ENCODE results near the gene ZNF439.
"Not testable (repeated sequence)": the region's sequence is repeated elsewhere in the genome, so short reads cannot be mapped to it uniquely, and the experiment has no call there.

The ZNF439 gene

DNA sequence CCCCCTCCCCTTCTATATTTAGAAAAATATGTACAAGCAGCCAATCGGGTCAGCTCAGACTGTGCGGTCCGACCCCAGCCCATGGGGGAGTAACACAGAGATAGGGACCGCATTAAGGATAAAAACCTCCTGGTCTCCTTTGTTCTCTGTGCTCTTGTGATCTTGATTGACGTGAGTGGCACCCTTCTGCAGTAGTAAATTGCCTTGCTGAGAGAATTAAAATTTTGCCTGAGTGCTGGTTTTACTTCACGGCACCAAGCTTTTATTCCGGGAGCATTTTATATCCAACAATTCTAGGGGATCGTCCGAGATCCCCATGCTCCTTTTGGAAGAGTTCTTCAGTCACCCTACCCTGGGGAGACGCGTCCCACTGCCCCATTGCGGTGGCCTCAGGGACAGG, 32.1 kb downstream of the ZNF439 start:
- Histone ChIP-seq H3K36me3 (ENCODE audit: control insufficient read depth, insufficient read depth, low read length) (no peaks in the 10 kb centered on the region), H3K4me3 (ENCODE audit: low read length) (no peak overlapping the region), H3K9me3 (ENCODE audit: control insufficient read depth, low read length) (no peaks in the 10 kb centered on the region), H3K4me1 (ENCODE audit: control insufficient read depth, insufficient read depth, low read length) (peaks cover 9% of the 10 kb centered on the region), H3K9ac (ENCODE audit: low read length) (no peak overlapping the region), H3K27me3 (ENCODE audit: control insufficient read depth, insufficient read depth, low read length) (no peaks in the 10 kb centered on the region)

DNA sequence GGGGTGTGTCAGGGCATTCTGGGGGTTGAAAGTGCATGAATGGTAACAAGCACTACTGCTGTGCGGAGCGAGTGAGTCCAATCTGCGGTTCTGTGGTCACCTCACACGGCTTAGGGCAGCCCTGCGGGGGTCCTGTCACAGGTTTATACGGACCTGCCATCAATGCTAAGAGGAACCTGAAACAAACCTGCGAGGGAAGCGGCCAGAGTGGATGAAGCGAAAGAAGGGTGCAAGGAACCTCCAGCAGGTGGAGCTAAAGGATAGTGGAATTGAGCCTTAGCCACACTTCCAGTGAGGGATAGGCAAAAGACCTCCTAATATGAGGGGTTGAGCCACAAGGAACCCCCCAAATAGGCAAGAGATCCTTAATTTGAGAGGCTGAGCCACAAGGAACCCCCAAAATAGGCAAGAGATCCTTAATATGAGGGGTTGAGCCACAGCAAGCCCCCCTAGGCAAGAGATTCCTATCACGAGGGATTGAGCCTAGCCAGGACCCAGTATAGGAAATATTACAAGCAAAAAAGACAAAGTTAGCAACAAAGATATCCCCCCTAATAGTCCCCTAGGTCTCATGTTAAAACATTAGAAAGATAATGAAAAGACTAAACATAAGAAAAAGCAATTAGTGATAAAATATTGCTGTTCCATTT, 32.8 kb downstream of the ZNF439 start:
- Histone ChIP-seq H3K36me3 (ENCODE audit: control insufficient read depth, insufficient read depth, low read length) (no peaks in the 10 kb centered on the region), H3K9me3 (ENCODE audit: control insufficient read depth, low read length) (no peaks in the 10 kb centered on the region), H3K27me3 (ENCODE audit: control insufficient read depth, insufficient read depth, low read length) (no peaks in the 10 kb centered on the region), H3K4me1 (ENCODE audit: control insufficient read depth, insufficient read depth, low read length) (peaks cover 9% of the 10 kb centered on the region), H3K9ac (ENCODE audit: low read length) (no peak overlapping the region), H3K4me3 (ENCODE audit: low read length) (no peak overlapping the region)

DNA sequence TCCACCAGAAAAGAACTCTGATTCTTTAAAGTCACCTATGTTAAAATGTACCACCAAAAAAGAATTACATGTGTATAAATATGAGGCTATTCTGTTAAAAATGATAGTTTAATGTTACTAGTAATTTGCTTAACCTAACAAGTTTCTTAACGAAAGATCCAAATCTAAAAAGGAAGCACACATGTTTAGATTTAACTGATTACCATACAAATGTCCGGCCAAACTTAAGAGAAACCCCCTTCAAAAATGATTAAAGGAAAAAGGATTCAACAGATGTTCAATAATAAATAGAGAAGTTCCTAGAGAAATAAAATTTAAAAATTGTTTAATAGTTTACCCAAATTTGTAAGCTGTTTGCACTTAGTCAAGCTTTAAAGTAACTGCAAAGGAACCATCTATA, 34.1 kb downstream of the ZNF439 start:
- H3K4me3 ChIP-seq (ENCODE audit: low read length): no peak overlapping the region
- no peaks in the 10 kb centered on the region for H3K36me3 ChIP-seq (ENCODE audit: control insufficient read depth, insufficient read depth, low read length)
- no peaks in the 10 kb centered on the region for H3K27me3 ChIP-seq (ENCODE audit: control insufficient read depth, insufficient read depth, low read length)
- H3K9me3 ChIP-seq (ENCODE audit: control insufficient read depth, low read length): no peaks in the 10 kb centered on the region
- H3K9ac ChIP-seq (ENCODE audit: low read length): no peak overlapping the region
- peaks cover 14% of the 10 kb centered on the region for H3K4me1 ChIP-seq (ENCODE audit: control insufficient read depth, insufficient read depth, low read length)

DNA sequence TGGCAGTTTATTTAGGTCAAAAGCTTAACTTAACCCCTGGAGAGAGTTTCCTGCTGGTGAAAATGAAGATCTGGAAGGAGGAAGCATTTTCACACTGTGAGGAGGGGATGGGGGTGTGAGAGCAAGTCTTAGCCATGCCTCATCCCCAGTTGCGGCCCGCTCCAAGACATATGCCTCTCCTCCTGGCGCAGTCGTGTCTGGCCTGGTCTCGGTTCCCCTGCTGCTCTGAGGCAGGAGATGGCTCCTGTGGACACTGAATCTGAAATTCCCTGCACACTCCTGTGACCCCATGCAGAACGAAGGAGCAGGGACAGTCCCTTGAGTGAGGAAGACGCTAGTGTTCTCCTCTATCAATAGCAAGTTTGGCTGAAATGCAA, 38.7 kb downstream of the ZNF439 start:
- H3K4me1 ChIP-seq (ENCODE audit: control insufficient read depth, insufficient read depth, low read length): peaks cover 17% of the 10 kb centered on the region
- H3K9me3 ChIP-seq (ENCODE audit: control insufficient read depth, low read length): no peaks in the 10 kb centered on the region
- no peaks in the 10 kb centered on the region for H3K36me3 ChIP-seq (ENCODE audit: control insufficient read depth, insufficient read depth, low read length)
- H3K9ac ChIP-seq (ENCODE audit: low read length): peak overlapping the region; percentile 83
- H3K4me3 ChIP-seq (ENCODE audit: low read length): peak overlapping the region; percentile 62
- no peaks in the 10 kb centered on the region for H3K27me3 ChIP-seq (ENCODE audit: control insufficient read depth, insufficient read depth, low read length)

DNA sequence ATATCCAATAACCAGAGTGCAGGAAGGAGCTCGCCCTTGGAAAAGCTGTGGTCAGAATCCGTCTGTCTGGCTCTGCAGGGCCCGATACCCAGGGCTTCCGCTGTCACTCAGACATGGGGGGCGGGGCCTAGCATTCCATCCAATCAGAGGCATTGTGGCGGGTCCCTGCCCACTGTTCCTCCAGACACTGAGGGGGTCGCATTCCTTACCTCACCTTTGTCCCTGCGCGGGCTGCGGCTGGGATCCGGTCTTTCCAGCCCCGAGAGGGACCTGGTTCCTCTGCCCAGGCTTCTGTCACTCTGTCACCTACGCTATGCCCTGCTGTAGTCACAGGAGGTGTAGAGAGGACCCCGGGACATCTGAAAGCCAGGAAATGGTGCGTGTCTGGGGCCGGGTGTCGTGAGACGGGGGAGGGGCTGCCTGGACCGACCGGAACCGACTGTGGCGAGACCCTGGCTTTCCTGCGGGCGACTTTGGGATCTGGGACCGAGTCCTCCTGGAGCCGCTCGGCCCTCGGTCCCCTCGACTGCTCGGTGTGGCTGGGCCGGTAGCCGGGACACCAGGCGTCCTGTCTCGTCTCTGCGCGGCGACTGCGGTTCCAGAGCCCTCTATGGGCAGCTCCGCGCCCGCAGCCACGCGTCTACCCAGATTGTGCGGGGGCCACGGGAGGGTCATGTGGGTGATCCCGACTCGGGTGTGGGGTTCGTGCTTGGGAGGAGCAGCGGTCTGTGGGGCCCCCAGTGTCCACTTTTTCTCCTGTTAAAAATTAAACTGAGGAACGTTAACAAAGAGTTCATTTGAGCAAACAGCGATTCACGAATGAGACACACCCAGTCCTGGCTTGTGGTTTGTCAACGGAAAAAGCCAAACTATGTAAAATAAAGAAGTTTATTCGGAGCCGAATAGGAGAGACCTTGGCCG, 39.3 kb downstream of the ZNF439 start, which contains the start of gene ZNF69:
ZNF69 (plus strand) TSS at position 172 of the 921 bp plus-strand sequence; CDS start at position 314, 142 bp downstream.
- H3K9ac ChIP-seq (ENCODE audit: low read length): peak within 1 kb of the TSS; percentile 83
- H3K9me3 ChIP-seq (ENCODE audit: control insufficient read depth, low read length): no peaks in the 10 kb centered on the region
- H3K36me3 ChIP-seq (ENCODE audit: control insufficient read depth, insufficient read depth, low read length): no peaks in the 10 kb centered on the region
- peak within 1 kb of the TSS; percentile 62 for H3K4me3 ChIP-seq (ENCODE audit: low read length)
- no peaks in the 10 kb centered on the region for H3K27me3 ChIP-seq (ENCODE audit: control insufficient read depth, insufficient read depth, low read length)
- H3K4me1 ChIP-seq (ENCODE audit: control insufficient read depth, insufficient read depth, low read length): peaks cover 17% of the 10 kb centered on the region

GRCh38 chr19:11889901-11890300, 41.4 kb downstream of the ZNF439 start:
- H3K36me3 ChIP-seq (ENCODE audit: control insufficient read depth, insufficient read depth, low read length); H3K4me1 ChIP-seq (ENCODE audit: control insufficient read depth, insufficient read depth, low read length); H3K27me3 ChIP-seq (ENCODE audit: control insufficient read depth, insufficient read depth, low read length); H3K4me3 ChIP-seq (ENCODE audit: low read length); H3K9me3 ChIP-seq (ENCODE audit: control insufficient read depth, low read length): not testable (repeated sequence)
- H3K9ac ChIP-seq (ENCODE audit: low read length): peak overlapping the region; percentile 47

- H3K9me3 ChIP-seq (ENCODE audit: control insufficient read depth, low read length): no peaks in the 10 kb centered on the region
- H3K4me1 ChIP-seq (ENCODE audit: control insufficient read depth, insufficient read depth, low read length): peaks cover 8% of the 10 kb centered on the region
- H3K4me3 ChIP-seq (ENCODE audit: low read length): no peak overlapping the region
- no peak overlapping the region for H3K9ac ChIP-seq (ENCODE audit: low read length)
- H3K36me3 ChIP-seq (ENCODE audit: control insufficient read depth, insufficient read depth, low read length): peaks cover 7% of the 10 kb centered on the region
- no peaks in the 10 kb centered on the region for H3K27me3 ChIP-seq (ENCODE audit: control insufficient read depth, insufficient read depth, low read length)
These were observed 42.1 kb downstream of the ZNF439 start for GRCh38 chr19:11890634-11891033.

DNA sequence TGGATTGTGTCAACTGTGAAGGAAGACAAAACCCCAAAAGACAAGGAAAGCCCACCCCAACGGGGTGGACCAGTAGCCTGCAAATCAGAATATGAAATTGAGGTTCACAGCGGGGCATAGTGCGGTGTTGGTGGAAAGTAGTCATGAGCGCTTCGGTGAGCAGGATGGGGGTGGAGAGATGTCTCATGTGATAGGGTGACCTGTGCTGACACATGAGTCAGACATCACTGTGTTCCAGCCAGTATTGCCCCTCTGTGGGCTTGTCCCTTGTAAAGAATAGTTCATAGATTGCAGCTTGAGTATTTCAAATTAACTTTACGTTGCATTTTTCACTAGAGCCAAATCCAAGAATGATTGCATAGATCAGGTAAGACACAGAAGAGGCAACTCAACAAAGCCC, 46.3 kb downstream of the ZNF439 start:
- Histone ChIP-seq H3K9ac (ENCODE audit: low read length) (no peak overlapping the region), H3K4me1 (ENCODE audit: control insufficient read depth, insufficient read depth, low read length) (peaks cover 3% of the 10 kb centered on the region), H3K4me3 (ENCODE audit: low read length) (no peak overlapping the region), H3K9me3 (ENCODE audit: control insufficient read depth, low read length) (no peaks in the 10 kb centered on the region), H3K27me3 (ENCODE audit: control insufficient read depth, insufficient read depth, low read length) (no peaks in the 10 kb centered on the region), H3K36me3 (ENCODE audit: control insufficient read depth, insufficient read depth, low read length) (peaks cover 7% of the 10 kb centered on the region)

- Histone ChIP-seq H3K9me3 (ENCODE audit: control insufficient read depth, low read length) (peaks cover 29% of the 10 kb centered on the region), H3K4me3 (ENCODE audit: low read length) (no peak overlapping the region), H3K36me3 (ENCODE audit: control insufficient read depth, insufficient read depth, low read length) (peaks cover 22% of the 10 kb centered on the region), H3K9ac (ENCODE audit: low read length) (no peak overlapping the region), H3K27me3 (ENCODE audit: control insufficient read depth, insufficient read depth, low read length) (no peaks in the 10 kb centered on the region), H3K4me1 (ENCODE audit: control insufficient read depth, insufficient read depth, low read length) (no peaks in the 10 kb centered on the region)
These were observed 53.7 kb downstream of the ZNF439 start for GRCh38 chr19:11902228-11902627.

DNA sequence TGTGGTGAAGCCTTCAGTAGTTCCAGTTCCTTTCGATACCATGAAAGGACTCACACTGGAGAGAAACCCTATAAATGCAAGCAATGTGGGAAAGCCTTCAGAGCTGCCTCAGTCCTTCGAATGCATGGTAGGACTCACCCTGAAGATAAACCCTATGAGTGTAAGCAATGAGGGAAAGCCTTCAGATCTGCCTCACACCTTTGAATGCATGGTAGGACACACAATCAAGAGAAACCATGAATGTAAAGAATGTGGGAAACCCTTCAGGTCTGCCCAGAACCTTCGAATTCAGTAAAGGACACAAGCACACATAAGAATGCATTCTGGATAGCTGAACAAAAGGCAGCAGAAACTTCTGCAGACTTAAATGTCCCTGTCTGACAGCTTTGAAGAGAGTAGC, 57.4 kb downstream of the ZNF439 start:
- H3K9ac ChIP-seq (ENCODE audit: low read length): no peak overlapping the region
- no peaks in the 10 kb centered on the region for H3K27me3 ChIP-seq (ENCODE audit: control insufficient read depth, insufficient read depth, low read length)
- peaks cover 22% of the 10 kb centered on the region for H3K36me3 ChIP-seq (ENCODE audit: control insufficient read depth, insufficient read depth, low read length)
- peaks cover 29% of the 10 kb centered on the region for H3K9me3 ChIP-seq (ENCODE audit: control insufficient read depth, low read length)
- peak overlapping the region; percentile 50 for H3K4me3 ChIP-seq (ENCODE audit: low read length)
- no peaks in the 10 kb centered on the region for H3K4me1 ChIP-seq (ENCODE audit: control insufficient read depth, insufficient read depth, low read length)

DNA sequence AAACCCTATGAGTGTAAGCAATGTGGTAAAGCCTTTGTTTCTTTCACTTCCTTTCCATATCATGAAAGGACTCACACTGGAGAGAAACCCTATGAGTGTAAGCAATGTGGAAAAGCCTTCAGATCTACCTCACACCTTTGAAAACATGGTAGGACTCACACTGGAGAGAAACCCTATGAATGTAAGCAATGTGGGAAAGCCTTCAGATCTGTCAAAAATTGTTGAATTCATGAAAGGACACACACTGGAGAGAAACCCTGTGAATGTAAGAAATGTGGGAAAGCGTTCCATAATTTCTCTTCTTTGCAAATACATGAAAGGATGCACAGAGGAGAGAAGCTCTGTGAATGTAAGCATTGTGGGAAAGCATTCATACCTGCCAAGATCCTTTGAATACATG, 63.4 kb downstream of the ZNF439 start:
- not testable (repeated sequence) for H3K9ac ChIP-seq (ENCODE audit: low read length); H3K36me3 ChIP-seq (ENCODE audit: control insufficient read depth, insufficient read depth, low read length); H3K27me3 ChIP-seq (ENCODE audit: control insufficient read depth, insufficient read depth, low read length); H3K4me1 ChIP-seq (ENCODE audit: control insufficient read depth, insufficient read depth, low read length); H3K4me3 ChIP-seq (ENCODE audit: low read length)
- H3K9me3 ChIP-seq (ENCODE audit: control insufficient read depth, low read length): peaks cover 17% of the 10 kb centered on the region

DNA sequence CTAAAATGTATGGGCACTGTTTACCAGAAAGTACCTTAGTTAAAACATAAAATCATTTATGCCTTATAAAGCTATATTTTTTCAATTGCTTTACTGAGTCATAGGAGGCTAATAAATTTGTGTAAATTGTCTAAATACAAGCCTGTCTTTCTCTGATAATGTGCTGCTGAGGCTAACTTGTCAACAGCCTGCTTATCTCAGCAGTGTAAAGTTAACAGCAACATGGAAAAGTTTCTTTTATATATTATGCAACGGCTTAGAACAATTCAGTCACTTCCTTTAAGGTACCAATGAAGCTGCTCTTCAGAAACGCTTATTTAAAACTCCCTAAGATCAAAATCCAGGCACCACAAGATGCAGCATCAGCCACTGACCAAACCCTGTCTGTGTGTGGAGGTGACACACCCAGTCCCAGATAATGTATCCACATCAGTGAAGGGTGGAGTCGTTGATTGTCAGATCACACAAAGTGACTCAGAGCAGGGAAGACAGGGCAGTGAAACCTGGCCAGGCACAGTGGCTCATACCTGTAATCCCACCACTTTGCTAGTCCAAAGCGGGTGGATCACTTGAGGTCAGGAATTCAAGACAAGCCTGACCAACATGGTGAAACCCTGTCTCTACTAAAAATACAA, 66.0 kb downstream of the ZNF439 start:
- H3K9ac ChIP-seq (ENCODE audit: low read length); H3K36me3 ChIP-seq (ENCODE audit: control insufficient read depth, insufficient read depth, low read length); H3K4me1 ChIP-seq (ENCODE audit: control insufficient read depth, insufficient read depth, low read length); H3K4me3 ChIP-seq (ENCODE audit: low read length); H3K27me3 ChIP-seq (ENCODE audit: control insufficient read depth, insufficient read depth, low read length): not testable (repeated sequence)
- peaks cover 17% of the 10 kb centered on the region for H3K9me3 ChIP-seq (ENCODE audit: control insufficient read depth, low read length)
